DND-41 (cell line): ENCODE results near the gene RNPEP.
"Not testable (repeated sequence)": the region's sequence is repeated elsewhere in the genome, so short reads cannot be mapped to it uniquely, and the experiment has no call there.

Experiments
- ATAC-seq: fragments of 200-7000 bp; cut with Tn5 transposase; 3 replicates; pipeline ENCODE4 v1.9.1; 2021; ENCODE audit warnings: low read depth; ENCODE audit not compliant: insufficient read depth
- DNase-seq: peaks from one replicate; pipeline ENCODE4 v3.0.0-alpha.2; 2020
- H2AFZ ChIP-seq: 2 replicates; pipeline ENCODE4 v1.6.0; 2012; ENCODE audit warnings: low read depth, low read length
- H3K27ac ChIP-seq: 2 replicates; pipeline ENCODE4 v1.5.1; 2012; ENCODE audit warnings: low read length, inconsistent platforms
- H3K27me3 ChIP-seq: fragments of 200-600 bp; sonication (generic); 2 replicates; pipeline ENCODE4 v1.6.0; 2012; ENCODE audit warnings: low read length, mild to moderate bottlenecking, inconsistent platforms; ENCODE audit not compliant: insufficient read depth, poor library complexity
- H3K36me3 ChIP-seq: 2 replicates; pipeline ENCODE4 v1.5.1; 2012; ENCODE audit warnings: low read length, inconsistent platforms; ENCODE audit not compliant: insufficient read depth
- H3K4me1 ChIP-seq: 2 replicates; pipeline ENCODE4 v1.5.1; 2012; ENCODE audit warnings: mild to moderate bottlenecking, low read length; ENCODE audit not compliant: insufficient read depth
- H3K4me2 ChIP-seq: 2 replicates; pipeline ENCODE4 v1.6.0; 2012; ENCODE audit warnings: mild to moderate bottlenecking, moderate library complexity, low read length, inconsistent platforms; ENCODE audit not compliant: insufficient read depth
- H3K4me3 ChIP-seq, 2 experiments: fragments of 200-600 bp in 1 of 2; shearing (Covaris generic) in 1 of 2; 2 replicates each; pipeline ENCODE4 v1.5.1; 2012 to 2016; ENCODE audit warnings: inconsistent platforms in 2 of 2, low read length in 2 of 2, mild to moderate bottlenecking in 2 of 2, low read depth in 1 of 2, moderate library complexity in 1 of 2
- H3K79me2 ChIP-seq: 2 replicates; pipeline ENCODE4 v1.6.0; 2012; ENCODE audit warnings: low read length, inconsistent platforms; ENCODE audit not compliant: insufficient read depth
- H3K9ac ChIP-seq: 2 replicates; pipeline ENCODE4 v1.6.0; 2012; ENCODE audit warnings: low read depth, mild to moderate bottlenecking, inconsistent platforms, low read length, moderate library complexity
- H3K9me3 ChIP-seq: 2 replicates; pipeline ENCODE4 v1.5.1; 2012; ENCODE audit warnings: low read length, moderate library complexity, mild to moderate bottlenecking, inconsistent platforms; ENCODE audit not compliant: insufficient read depth, severe bottlenecking
- H4K20me1 ChIP-seq: 2 replicates; pipeline ENCODE4 v1.6.0; 2012; ENCODE audit warnings: low read length; ENCODE audit not compliant: insufficient read depth
- CTCF ChIP-seq: IDR thresholded peaks from 2 replicates; pipeline ENCODE4 v1.5.1; 2012; ENCODE audit warnings: borderline replicate concordance, low read length, moderate library complexity, mild to moderate bottlenecking; ENCODE audit not compliant: poor library complexity, severe bottlenecking; ENCODE audit errors: extremely low read depth
- EZH2 ChIP-seq: IDR thresholded peaks from 3 replicates; pipeline ENCODE4 v1.6.1; 2012; ENCODE audit warnings: borderline replicate concordance, low read depth, mild to moderate bottlenecking, moderate library complexity, low read length, inconsistent platforms; ENCODE audit not compliant: severe bottlenecking

Gene RNPEP

GRCh38 chr1:201958348-201958747 is 24.1 kb upstream of the RNPEP start:
- H3K27me3 ChIP-seq = no peaks in the 10 kb centered on the region
- H3K9ac ChIP-seq = no peak overlapping the region
- peaks cover 46% of the 10 kb centered on the region for H3K79me2 ChIP-seq
- H2AFZ ChIP-seq = no peak overlapping the region
- peaks cover 24% of the 10 kb centered on the region for H3K4me1 ChIP-seq
- H3K9me3 ChIP-seq = no peaks in the 10 kb centered on the region
- peaks cover 52% of the 10 kb centered on the region for H3K36me3 ChIP-seq
- TF ChIP-seq EZH2 (no peak), CTCF (no peak)
- no peak overlapping the region for H3K27ac ChIP-seq
- H3K4me3 ChIP-seq = no peak overlapping the region
- DNase-seq = no peak
- peaks cover 6% of the 10 kb centered on the region; the same call in 1 of the 2 replicates for H4K20me1 ChIP-seq
- ATAC-seq = no peak
- H3K4me2 ChIP-seq = no peak overlapping the region

GRCh38 chr1:201962382-201962781 is 20.1 kb upstream of the RNPEP start:
- not testable (repeated sequence) for H2AFZ ChIP-seq, H4K20me1 ChIP-seq, H3K27ac ChIP-seq, H3K9me3 ChIP-seq, H3K27me3 ChIP-seq, H3K4me1 ChIP-seq, H3K4me2 ChIP-seq, H3K4me3 ChIP-seq, H3K9ac ChIP-seq, DNase-seq, ATAC-seq
- peaks cover 18% of the 10 kb centered on the region for H3K79me2 ChIP-seq
- peaks cover 78% of the 10 kb centered on the region for H3K36me3 ChIP-seq

GRCh38 chr1:201964261-201964660 is 18.2 kb upstream of the RNPEP start:
- peaks cover 6% of the 10 kb centered on the region; the same call in 1 of the 2 replicates for H4K20me1 ChIP-seq
- H3K36me3 ChIP-seq = peaks cover 80% of the 10 kb centered on the region
- H3K4me2 ChIP-seq = no peak overlapping the region
- no peak overlapping the region for H3K9ac ChIP-seq
- no peaks in the 10 kb centered on the region for H3K27me3 ChIP-seq
- TF ChIP-seq EZH2 (no peak), CTCF (no peak)
- H3K4me3 ChIP-seq = no peak overlapping the region
- H3K79me2 ChIP-seq = peaks cover 12% of the 10 kb centered on the region; the same call in 1 of the 2 replicates
- H2AFZ ChIP-seq = no peak overlapping the region
- H3K27ac ChIP-seq = no peak overlapping the region
- no peak for DNase-seq
- no peaks in the 10 kb centered on the region for H3K9me3 ChIP-seq
- no peaks in the 10 kb centered on the region for H3K4me1 ChIP-seq
- no peak for ATAC-seq

GRCh38 chr1:201966171-201966570 is 16.3 kb upstream of the RNPEP start:
- Histone ChIP-seq H3K79me2 (peaks cover 6% of the 10 kb centered on the region; the same call in 1 of the 2 replicates), H3K27ac (no peak overlapping the region), H3K9me3 (no peaks in the 10 kb centered on the region), H3K4me2 (no peak overlapping the region), H3K36me3 (peaks cover 88% of the 10 kb centered on the region), H3K27me3 (no peaks in the 10 kb centered on the region), H3K4me3 (no peak overlapping the region), H4K20me1 (peaks cover 3% of the 10 kb centered on the region; the same call in 1 of the 2 replicates), H3K9ac (no peak overlapping the region), H2AFZ (no peak overlapping the region), H3K4me1 (no peaks in the 10 kb centered on the region)
- DNase-seq (no peak), ATAC-seq (no peak)
- TF ChIP-seq EZH2 = no peak
- TF ChIP-seq CTCF = no peak
